Measurements from ENCODE around the gene PLTP. TPM values are rescaled to one million over a fixed set of nuclear protein-coding genes. Genes with fewer than 3 reads are reported as not detected.

The PLTP gene
- total and polyA plus RNA-seq, 2 of the 13 experiments (the other 11 are each of a cell fraction or from before 2014, with no cell fraction given) = 16.9 to 28.6 TPM

DNA sequence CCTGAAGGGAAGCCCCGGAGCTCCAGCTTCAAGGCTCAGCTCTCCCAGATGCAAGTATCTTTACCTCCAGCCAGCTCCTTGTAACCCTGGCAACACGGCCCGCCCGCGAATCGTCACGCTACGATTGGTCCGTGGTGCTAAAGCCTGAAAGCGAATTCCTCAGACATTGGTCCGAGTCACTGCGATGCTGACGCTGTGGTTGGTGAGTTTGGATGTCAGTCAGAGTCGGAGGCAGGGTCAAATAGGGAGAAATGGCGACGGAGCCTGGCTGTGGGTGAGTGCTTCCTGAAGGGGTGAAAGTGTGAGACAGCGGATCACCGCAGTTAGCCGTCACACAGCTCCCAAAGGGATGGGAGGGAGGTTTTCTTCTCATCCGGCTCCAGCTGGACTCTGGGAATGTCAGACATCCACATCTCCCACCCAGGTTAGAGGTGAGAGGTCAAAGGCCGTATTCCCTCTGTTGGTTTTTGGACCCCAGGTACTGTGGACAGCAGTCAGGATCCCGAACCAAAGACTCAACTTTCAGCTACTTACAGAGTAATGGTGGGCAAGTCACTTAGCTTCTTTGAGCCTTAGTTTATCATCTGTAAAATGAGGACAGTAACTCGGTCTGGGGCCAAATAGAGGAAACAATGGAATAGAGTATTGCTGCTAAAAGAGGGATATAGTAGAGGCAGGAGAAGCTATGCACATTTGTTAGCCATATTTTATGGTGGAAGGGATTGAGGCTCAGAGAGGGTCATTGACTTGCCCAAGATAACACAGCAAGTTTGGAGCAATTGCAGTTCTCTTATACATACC is 30.8 kb downstream of the PLTP start, which contains the start of gene ZSWIM1 (continued):
- TF ChIP-seq ZNF44 (CRISPR knock-in tag; IDR thresholded peaks at IDR 0.05) (peak; percentile 92), PHF20 (CRISPR knock-in tag; IDR thresholded peaks at IDR 0.05) (peak; percentile 84), MTA1 (CRISPR knock-in tag; IDR thresholded peaks at IDR 0.05; ENCODE audit: borderline replicate concordance) (peak; percentile 66; the same call in 1 of the 2 replicates), ZBTB38 (CRISPR knock-in tag; IDR thresholded peaks at IDR 0.05) (0 out of 2 replicates have a peak, but pooled peaks have one; percentile 8), ZFP36L2 (CRISPR knock-in tag; IDR thresholded peaks at IDR 0.05) (no peak), ZNF441 (CRISPR knock-in tag; IDR thresholded peaks at IDR 0.05; ENCODE audit: borderline replicate concordance) (peak; percentile 77), ZNF101 (CRISPR knock-in tag; IDR thresholded peaks at IDR 0.05; ENCODE audit: borderline replicate concordance, low read depth) (no peak), TBX2 (CRISPR knock-in tag; IDR thresholded peaks at IDR 0.05; ENCODE audit: borderline replicate concordance) (peak; percentile 87), NFYC (CRISPR knock-in tag; IDR thresholded peaks at IDR 0.05) (peak; percentile 100), SOX5 (CRISPR knock-in tag; IDR thresholded peaks at IDR 0.05; ENCODE audit: borderline replicate concordance) (peak; percentile 9; the same call in 1 of the 2 replicates), ZNF431 (CRISPR knock-in tag; IDR thresholded peaks at IDR 0.05; ENCODE audit: borderline replicate concordance, low read depth) (no peak), ZNF891 (CRISPR knock-in tag; IDR thresholded peaks at IDR 0.05) (peak; percentile 60; the same call in 1 of the 2 replicates)
- TF ChIP-seq, protein P1, sequence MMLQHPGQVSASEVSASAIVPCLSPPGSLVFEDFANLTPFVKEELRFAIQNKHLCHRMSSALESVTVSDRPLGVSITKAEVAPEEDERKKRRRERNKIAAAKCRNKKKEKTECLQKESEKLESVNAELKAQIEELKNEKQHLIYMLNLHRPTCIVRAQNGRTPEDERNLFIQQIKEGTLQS (CRISPR knock-in tag; IDR thresholded peaks at IDR 0.05) = 0 out of 2 replicates have a peak, but pooled peaks have one; percentile 27
- TF ChIP-seq, protein P2, sequence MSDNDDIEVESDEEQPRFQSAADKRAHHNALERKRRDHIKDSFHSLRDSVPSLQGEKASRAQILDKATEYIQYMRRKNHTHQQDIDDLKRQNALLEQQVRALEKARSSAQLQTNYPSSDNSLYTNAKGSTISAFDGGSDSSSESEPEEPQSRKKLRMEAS (IDR thresholded peaks at IDR 0.05) = peak; percentile 59; the same call in 1 of the 2 replicates
- TF ChIP-seq, protein P3, sequence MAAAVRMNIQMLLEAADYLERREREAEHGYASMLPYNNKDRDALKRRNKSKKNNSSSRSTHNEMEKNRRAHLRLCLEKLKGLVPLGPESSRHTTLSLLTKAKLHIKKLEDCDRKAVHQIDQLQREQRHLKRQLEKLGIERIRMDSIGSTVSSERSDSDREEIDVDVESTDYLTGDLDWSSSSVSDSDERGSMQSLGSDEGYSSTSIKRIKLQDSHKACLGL (CRISPR knock-in tag; IDR thresholded peaks at IDR 0.05) = peak; percentile 35; the same call in 1 of the 2 replicates
- TF ChIP-seq, protein P4, sequence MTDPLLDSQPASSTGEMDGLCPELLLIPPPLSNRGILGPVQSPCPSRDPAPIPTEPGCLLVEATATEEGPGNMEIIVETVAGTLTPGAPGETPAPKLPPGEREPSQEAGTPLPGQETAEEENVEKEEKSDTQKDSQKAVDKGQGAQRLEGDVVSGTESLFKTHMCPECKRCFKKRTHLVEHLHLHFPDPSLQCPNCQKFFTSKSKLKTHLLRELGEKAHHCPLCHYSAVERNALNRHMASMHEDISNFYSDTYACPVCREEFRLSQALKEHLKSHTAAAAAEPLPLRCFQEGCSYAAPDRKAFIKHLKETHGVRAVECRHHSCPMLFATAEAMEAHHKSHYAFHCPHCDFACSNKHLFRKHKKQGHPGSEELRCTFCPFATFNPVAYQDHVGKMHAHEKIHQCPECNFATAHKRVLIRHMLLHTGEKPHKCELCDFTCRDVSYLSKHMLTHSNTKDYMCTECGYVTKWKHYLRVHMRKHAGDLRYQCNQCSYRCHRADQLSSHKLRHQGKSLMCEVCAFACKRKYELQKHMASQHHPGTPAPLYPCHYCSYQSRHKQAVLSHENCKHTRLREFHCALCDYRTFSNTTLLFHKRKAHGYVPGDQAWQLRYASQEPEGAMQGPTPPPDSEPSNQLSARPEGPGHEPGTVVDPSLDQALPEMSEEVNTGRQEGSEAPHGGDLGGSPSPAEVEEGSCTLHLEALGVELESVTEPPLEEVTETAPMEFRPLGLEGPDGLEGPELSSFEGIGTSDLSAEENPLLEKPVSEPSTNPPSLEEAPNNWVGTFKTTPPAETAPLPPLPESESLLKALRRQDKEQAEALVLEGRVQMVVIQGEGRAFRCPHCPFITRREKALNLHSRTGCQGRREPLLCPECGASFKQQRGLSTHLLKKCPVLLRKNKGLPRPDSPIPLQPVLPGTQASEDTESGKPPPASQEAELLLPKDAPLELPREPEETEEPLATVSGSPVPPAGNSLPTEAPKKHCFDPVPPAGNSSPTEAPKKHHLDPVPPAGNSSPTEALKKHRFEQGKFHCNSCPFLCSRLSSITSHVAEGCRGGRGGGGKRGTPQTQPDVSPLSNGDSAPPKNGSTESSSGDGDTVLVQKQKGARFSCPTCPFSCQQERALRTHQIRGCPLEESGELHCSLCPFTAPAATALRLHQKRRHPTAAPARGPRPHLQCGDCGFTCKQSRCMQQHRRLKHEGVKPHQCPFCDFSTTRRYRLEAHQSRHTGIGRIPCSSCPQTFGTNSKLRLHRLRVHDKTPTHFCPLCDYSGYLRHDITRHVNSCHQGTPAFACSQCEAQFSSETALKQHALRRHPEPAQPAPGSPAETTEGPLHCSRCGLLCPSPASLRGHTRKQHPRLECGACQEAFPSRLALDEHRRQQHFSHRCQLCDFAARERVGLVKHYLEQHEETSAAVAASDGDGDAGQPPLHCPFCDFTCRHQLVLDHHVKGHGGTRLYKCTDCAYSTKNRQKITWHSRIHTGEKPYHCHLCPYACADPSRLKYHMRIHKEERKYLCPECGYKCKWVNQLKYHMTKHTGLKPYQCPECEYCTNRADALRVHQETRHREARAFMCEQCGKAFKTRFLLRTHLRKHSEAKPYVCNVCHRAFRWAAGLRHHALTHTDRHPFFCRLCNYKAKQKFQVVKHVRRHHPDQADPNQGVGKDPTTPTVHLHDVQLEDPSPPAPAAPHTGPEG (CRISPR knock-in tag; IDR thresholded peaks at IDR 0.05) = peak; percentile 83; the same call in 1 of the 2 replicates
- TF ChIP-seq, protein P5, sequence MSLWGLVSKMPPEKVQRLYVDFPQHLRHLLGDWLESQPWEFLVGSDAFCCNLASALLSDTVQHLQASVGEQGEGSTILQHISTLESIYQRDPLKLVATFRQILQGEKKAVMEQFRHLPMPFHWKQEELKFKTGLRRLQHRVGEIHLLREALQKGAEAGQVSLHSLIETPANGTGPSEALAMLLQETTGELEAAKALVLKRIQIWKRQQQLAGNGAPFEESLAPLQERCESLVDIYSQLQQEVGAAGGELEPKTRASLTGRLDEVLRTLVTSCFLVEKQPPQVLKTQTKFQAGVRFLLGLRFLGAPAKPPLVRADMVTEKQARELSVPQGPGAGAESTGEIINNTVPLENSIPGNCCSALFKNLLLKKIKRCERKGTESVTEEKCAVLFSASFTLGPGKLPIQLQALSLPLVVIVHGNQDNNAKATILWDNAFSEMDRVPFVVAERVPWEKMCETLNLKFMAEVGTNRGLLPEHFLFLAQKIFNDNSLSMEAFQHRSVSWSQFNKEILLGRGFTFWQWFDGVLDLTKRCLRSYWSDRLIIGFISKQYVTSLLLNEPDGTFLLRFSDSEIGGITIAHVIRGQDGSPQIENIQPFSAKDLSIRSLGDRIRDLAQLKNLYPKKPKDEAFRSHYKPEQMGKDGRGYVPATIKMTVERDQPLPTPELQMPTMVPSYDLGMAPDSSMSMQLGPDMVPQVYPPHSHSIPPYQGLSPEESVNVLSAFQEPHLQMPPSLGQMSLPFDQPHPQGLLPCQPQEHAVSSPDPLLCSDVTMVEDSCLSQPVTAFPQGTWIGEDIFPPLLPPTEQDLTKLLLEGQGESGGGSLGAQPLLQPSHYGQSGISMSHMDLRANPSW (CRISPR knock-in tag; IDR thresholded peaks at IDR 0.05; ENCODE audit: borderline replicate concordance) = 0 out of 2 replicates have a peak, but pooled peaks have one; percentile 41
- TF ChIP-seq, protein P6, sequence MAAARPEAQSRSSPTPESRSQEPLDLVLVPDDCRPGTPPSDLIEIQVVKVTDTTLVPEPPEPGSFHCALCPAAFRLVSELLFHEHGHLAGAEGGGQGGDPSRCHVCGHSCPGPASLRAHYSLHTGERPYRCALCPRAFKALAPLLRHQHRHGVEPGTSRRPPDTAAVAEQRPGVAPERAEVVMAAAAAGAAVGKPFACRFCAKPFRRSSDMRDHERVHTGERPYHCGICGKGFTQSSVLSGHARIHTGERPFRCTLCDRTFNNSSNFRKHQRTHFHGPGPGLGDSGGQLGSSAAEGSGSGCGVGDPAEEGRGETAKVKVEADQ (CRISPR knock-in tag; IDR thresholded peaks at IDR 0.05; ENCODE audit: borderline replicate concordance) = peak; percentile 93

All from HepG2 (cell line).